DOHH2 (cell line): ENCODE measurements around the gene POLDIP2.

ENCODE experiments used
- H3F3A ChIP-seq: fragments of 200-600 bp; sonication (generic), shearing (Covaris generic); 2 replicates; pipeline ENCODE4 v1.6.0; 2016; ENCODE audit warnings: antibody characterized with exemption, mild to moderate bottlenecking; ENCODE audit not compliant: control insufficient read depth, insufficient read depth
- H3K27ac ChIP-seq: fragments of 200-600 bp; sonication (generic); 2 replicates; pipeline ENCODE4 v1.5.1; 2014; ENCODE audit warnings: low read depth, mild to moderate bottlenecking, low read length, moderate library complexity
- H3K27me3 ChIP-seq: fragments of 200-600 bp; sonication (generic); 2 replicates; pipeline ENCODE4 v1.6.1; 2014; ENCODE audit warnings: mild to moderate bottlenecking, low read length, mixed read lengths; ENCODE audit not compliant: control insufficient read depth
- H3K36me3 ChIP-seq: fragments of 200-600 bp; sonication (generic); 2 replicates; pipeline ENCODE4 v1.6.1; 2014; ENCODE audit warnings: mild to moderate bottlenecking, low read length, moderate library complexity, mixed read lengths; ENCODE audit not compliant: control insufficient read depth
- H3K4me1 ChIP-seq: fragments of 200-600 bp; sonication (generic); 2 replicates; pipeline ENCODE4 v1.6.1; 2014; ENCODE audit warnings: mild to moderate bottlenecking, low read length, mixed read lengths; ENCODE audit not compliant: control insufficient read depth
- H3K4me2 ChIP-seq: fragments of 200-600 bp; sonication (generic); 2 replicates; pipeline ENCODE4 v1.6.0; 2014; ENCODE audit warnings: mild to moderate bottlenecking, low read length, moderate library complexity
- H3K4me3 ChIP-seq: fragments of 200-600 bp; sonication (generic); 2 replicates; pipeline ENCODE4 v1.5.1; 2014; ENCODE audit warnings: mild to moderate bottlenecking, low read length, mixed read lengths
- H3K79me2 ChIP-seq: fragments of 200-600 bp; sonication (generic); 2 replicates; pipeline ENCODE4 v1.6.1; 2014; ENCODE audit warnings: mild to moderate bottlenecking, low read length, mixed read lengths; ENCODE audit not compliant: control insufficient read depth
- H3K9me2 ChIP-seq: fragments of 200-600 bp; sonication (generic); replicated peaks from 2 replicates; pipeline ENCODE4 v1.6.1; 2014; ENCODE audit warnings: mild to moderate bottlenecking, low read length, mixed read lengths; ENCODE audit not compliant: control insufficient read depth
- H3K9me3 ChIP-seq: fragments of 200-600 bp; sonication (generic); 2 replicates; pipeline ENCODE4 v1.6.1; 2014; ENCODE audit warnings: antibody characterized with exemption, low read length, mixed read lengths; ENCODE audit not compliant: control insufficient read depth, insufficient read depth
- H4K20me1 ChIP-seq: fragments of 200-600 bp; sonication (generic); 2 replicates; pipeline ENCODE4 v1.6.0; 2014; ENCODE audit warnings: low read depth, mild to moderate bottlenecking, antibody characterized with exemption, low read length, moderate library complexity; ENCODE audit not compliant: control insufficient read depth, insufficient read depth
- EZH2phosphoT487 ChIP-seq: fragments of 200-600 bp; sonication (generic); IDR thresholded peaks from 2 replicates; pipeline ENCODE4 v1.6.1; 2017; ENCODE audit warnings: borderline replicate concordance, mild to moderate bottlenecking, antibody characterized with exemption, low read length, moderate library complexity, mixed read lengths
- TF ChIP-seq, protein P1 (sequence below): fragments of 200-600 bp; sonication (generic); IDR thresholded peaks from one replicate; pipeline ENCODE4 v1.5.1; 2014; ENCODE audit warnings: antibody characterized with exemption, mild to moderate bottlenecking, low read depth, low read length; ENCODE audit not compliant: poor library complexity, severe bottlenecking

The POLDIP2 gene

DNA sequence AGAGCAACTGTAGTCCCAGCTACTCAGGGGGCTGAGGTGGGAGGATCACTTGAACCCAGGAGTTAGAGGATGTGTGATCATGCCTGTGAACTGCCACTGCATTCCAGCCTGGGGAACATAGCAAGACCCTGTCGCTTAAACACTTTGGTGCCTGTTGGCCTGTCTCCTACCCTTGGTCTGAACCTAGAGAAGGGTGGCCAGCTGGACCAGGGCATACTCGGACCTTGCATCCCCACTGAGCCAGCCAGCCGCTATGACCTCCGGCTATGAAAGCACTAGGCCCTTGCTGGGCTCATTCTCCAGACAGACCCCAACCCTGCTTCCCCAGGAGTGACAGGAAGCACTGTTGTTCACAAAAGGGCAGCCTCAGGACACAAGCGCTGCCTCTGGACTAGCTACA, 26.7 kb downstream of the POLDIP2 start:
- Histone ChIP-seq H3K27me3 (no peaks in the 10 kb centered on the region), H4K20me1 (peaks cover 5% of the 10 kb centered on the region; the same call in 1 of the 2 replicates), H3K4me3 (no peak overlapping the region), H3K79me2 (peaks cover 29% of the 10 kb centered on the region), H3K9me3 (no peaks in the 10 kb centered on the region), H3K4me2 (no peak overlapping the region), H3K9me2 (no peaks in the 10 kb centered on the region), H3K27ac (no peak overlapping the region), H3K36me3 (peaks cover 38% of the 10 kb centered on the region), H3F3A (peaks cover 22% of the 10 kb centered on the region), H3K4me1 (peaks cover 10% of the 10 kb centered on the region)
- TF ChIP-seq EZH2phosphoT487: no peak
- TF ChIP-seq, protein P1, sequence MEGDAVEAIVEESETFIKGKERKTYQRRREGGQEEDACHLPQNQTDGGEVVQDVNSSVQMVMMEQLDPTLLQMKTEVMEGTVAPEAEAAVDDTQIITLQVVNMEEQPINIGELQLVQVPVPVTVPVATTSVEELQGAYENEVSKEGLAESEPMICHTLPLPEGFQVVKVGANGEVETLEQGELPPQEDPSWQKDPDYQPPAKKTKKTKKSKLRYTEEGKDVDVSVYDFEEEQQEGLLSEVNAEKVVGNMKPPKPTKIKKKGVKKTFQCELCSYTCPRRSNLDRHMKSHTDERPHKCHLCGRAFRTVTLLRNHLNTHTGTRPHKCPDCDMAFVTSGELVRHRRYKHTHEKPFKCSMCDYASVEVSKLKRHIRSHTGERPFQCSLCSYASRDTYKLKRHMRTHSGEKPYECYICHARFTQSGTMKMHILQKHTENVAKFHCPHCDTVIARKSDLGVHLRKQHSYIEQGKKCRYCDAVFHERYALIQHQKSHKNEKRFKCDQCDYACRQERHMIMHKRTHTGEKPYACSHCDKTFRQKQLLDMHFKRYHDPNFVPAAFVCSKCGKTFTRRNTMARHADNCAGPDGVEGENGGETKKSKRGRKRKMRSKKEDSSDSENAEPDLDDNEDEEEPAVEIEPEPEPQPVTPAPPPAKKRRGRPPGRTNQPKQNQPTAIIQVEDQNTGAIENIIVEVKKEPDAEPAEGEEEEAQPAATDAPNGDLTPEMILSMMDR: no peak

DNA sequence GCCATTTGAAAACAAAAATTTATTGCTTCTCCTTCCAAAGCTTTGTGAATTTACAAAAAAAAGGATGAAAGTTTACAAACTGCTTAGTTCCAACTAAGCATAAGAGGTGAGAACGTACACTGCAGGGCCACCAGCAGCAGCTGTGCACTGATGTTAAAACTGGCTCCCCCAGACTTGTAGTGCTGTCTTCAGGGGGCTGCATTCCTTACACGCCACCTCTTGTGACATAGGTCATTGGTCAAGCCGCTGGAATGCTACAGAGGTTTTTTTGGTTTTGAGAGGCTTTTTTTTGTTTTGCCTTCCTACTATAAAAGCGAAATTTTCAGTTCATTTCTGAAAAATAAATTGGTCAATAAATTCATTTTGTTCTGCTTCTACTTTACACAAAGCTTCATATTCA, 29.0 kb downstream of the POLDIP2 start:
- H3K27me3 ChIP-seq: no peaks in the 10 kb centered on the region
- peaks cover 43% of the 10 kb centered on the region for H3K79me2 ChIP-seq
- no peaks in the 10 kb centered on the region for H3K9me3 ChIP-seq
- no peak overlapping the region for H3K27ac ChIP-seq
- H3K9me2 ChIP-seq: no peaks in the 10 kb centered on the region
- TF ChIP-seq, protein P1: no peak
- TF ChIP-seq EZH2phosphoT487: no peak
- H3K4me1 ChIP-seq: peaks cover 17% of the 10 kb centered on the region
- H3K36me3 ChIP-seq: peaks cover 56% of the 10 kb centered on the region
- peaks cover 13% of the 10 kb centered on the region for H4K20me1 ChIP-seq
- H3K4me3 ChIP-seq: no peak overlapping the region
- H3F3A ChIP-seq: peaks cover 24% of the 10 kb centered on the region
- no peak overlapping the region for H3K4me2 ChIP-seq

DNA sequence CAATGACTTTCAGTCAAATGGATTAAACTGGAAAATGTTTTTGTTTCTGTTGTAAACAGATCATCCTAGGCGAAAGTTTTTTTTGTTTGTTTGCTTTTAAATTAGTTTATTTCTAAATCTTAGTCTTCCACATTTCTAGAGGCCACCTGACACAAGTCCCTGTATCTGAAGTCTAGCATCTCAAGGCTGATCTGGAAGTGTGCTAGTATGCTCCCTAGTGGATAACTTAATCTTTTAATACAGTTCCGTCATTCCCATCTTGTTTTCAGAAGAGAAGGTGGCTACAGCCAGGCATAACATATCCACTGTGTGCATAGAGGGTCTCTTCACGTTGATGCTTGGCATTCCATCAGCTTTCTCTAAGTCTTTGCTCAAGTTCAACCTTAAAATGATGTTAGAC, 29.6 kb downstream of the POLDIP2 start:
- H3K4me1 ChIP-seq: peaks cover 23% of the 10 kb centered on the region
- H3K27ac ChIP-seq: no peak overlapping the region
- peaks cover 18% of the 10 kb centered on the region for H4K20me1 ChIP-seq
- H3K27me3 ChIP-seq: no peaks in the 10 kb centered on the region
- H3K36me3 ChIP-seq: peaks cover 61% of the 10 kb centered on the region
- peaks cover 49% of the 10 kb centered on the region for H3K79me2 ChIP-seq
- peaks cover 24% of the 10 kb centered on the region for H3F3A ChIP-seq
- no peaks in the 10 kb centered on the region for H3K9me2 ChIP-seq
- no peak overlapping the region for H3K4me3 ChIP-seq
- no peaks in the 10 kb centered on the region for H3K9me3 ChIP-seq
- H3K4me2 ChIP-seq: no peak overlapping the region
- TF ChIP-seq, protein P1: peak; percentile 10
- TF ChIP-seq EZH2phosphoT487: no peak
